Activated B cell treated with CpG ODN at 0.5 μM for 24 hours (primary cell): ENCODE results near the gene B3GAT1. TPM values are rescaled to one million over a fixed set of nuclear protein-coding genes. Genes with fewer than 3 reads are reported as not detected.

ENCODE experiments used
- ATAC-seq: fragments of 200-7000 bp; cut with Tn5 transposase; one replicate; pipeline ENCODE4 v1.10.0; 2021; ENCODE audit warnings: low read depth, mild to moderate bottlenecking, moderate library complexity
- CTCF ChIA-PET: fragments of 350-600 bp; sonication (Branson Sonifier 250); formaldehyde crosslinking; loops from one replicate; lab custom pipeline; 2021; ENCODE audit warnings: antibody characterized with exemption; lab: Charles Lee
- POLR2A ChIA-PET: fragments of 350-600 bp; sonication (Branson Sonifier 250); formaldehyde crosslinking; loops from one replicate; lab custom pipeline; 2021; ENCODE audit warnings: antibody characterized with exemption; lab: Charles Lee
- DNase-seq: peaks from one replicate; pipeline ENCODE4 v3.0.0; 2022
- H3K27ac Mint-ChIP-seq: one replicate; pipeline ENCODE4 v1.8.0; 2020; ENCODE audit warnings: mixed read lengths
- H3K27me3 Mint-ChIP-seq: one replicate; pipeline ENCODE4 v1.8.0; 2021; ENCODE audit warnings: mixed read lengths
- H3K36me3 Mint-ChIP-seq: one replicate; pipeline ENCODE4 v1.8.0; 2021; ENCODE audit warnings: low read depth, mixed read lengths
- H3K4me1 Mint-ChIP-seq: one replicate; pipeline ENCODE4 v1.8.0; 2021; ENCODE audit warnings: mixed read lengths
- H3K4me3 Mint-ChIP-seq: one replicate; pipeline ENCODE4 v1.8.0; 2020; ENCODE audit warnings: mild to moderate bottlenecking, mixed read lengths
- H3K9me3 Mint-ChIP-seq: one replicate; pipeline ENCODE4 v1.8.0; 2020; ENCODE audit warnings: mixed read lengths
- CTCF ChIP-seq: fragments of 200-600 bp; IDR thresholded peaks from one replicate; pipeline ENCODE4 v1.8.0; 2022; ENCODE audit warnings: antibody characterized with exemption, mild to moderate bottlenecking
- intact Hi-C: fragments of 100-400 bp; cut with micrococcal nuclease; formaldehyde crosslinking; loops from one replicate; pipeline ENCODE4 v1.15.1; 2024
- total RNA-seq: library from RNA; stranded (reverse); gene quantifications from 2 replicates; pipeline ENCODE4 v1.2.3, GENCODE V29; 2022

Gene B3GAT1
- total RNA-seq, 1 donor from 2014 or later: not detected

- Mint-ChIP-seq H3K4me3 (no peak overlapping the region), H3K27ac (no peak overlapping the region), H3K36me3 (no peaks in the 10 kb centered on the region), H3K27me3 (peaks cover 3% of the 10 kb centered on the region), H3K9me3 (no peaks in the 10 kb centered on the region), H3K4me1 (no peaks in the 10 kb centered on the region)
- POLR2A ChIA-PET: no interaction called here
- ATAC-seq (no peak), DNase-seq (no peak)
- CTCF ChIA-PET: no interaction called here
- intact Hi-C loops: no loop called here
- no peak for TF ChIP-seq CTCF
These were observed 21.1 kb downstream of the B3GAT1 start for GRCh38 chr11:134390706-134391569.

GRCh38 chr11:134389464-134390180 is 22.4 kb downstream of the B3GAT1 start:
- no peak overlapping the region for H3K4me3 Mint-ChIP-seq
- TF ChIP-seq CTCF: no peak
- ChIA-PET POLR2A (no interaction called here), CTCF (no interaction called here)
- H3K9me3 Mint-ChIP-seq: no peaks in the 10 kb centered on the region
- DNase-seq (no peak), ATAC-seq (no peak)
- no peaks in the 10 kb centered on the region for H3K4me1 Mint-ChIP-seq
- peaks cover 5% of the 10 kb centered on the region for H3K27me3 Mint-ChIP-seq
- intact Hi-C loops: no loop called here
- no peaks in the 10 kb centered on the region for H3K36me3 Mint-ChIP-seq
- H3K27ac Mint-ChIP-seq: no peak overlapping the region

GRCh38 chr11:134388590-134388989 is 23.5 kb downstream of the B3GAT1 start:
- H3K36me3 Mint-ChIP-seq: no peaks in the 10 kb centered on the region
- intact Hi-C loops: no loop called here
- H3K27me3 Mint-ChIP-seq: peaks cover 3% of the 10 kb centered on the region
- no peaks in the 10 kb centered on the region for H3K4me1 Mint-ChIP-seq
- no peak overlapping the region for H3K4me3 Mint-ChIP-seq
- ATAC-seq (no peak), DNase-seq (no peak)
- H3K27ac Mint-ChIP-seq: no peak overlapping the region
- CTCF ChIA-PET: no interaction called here
- no peak for TF ChIP-seq CTCF
- H3K9me3 Mint-ChIP-seq: no peaks in the 10 kb centered on the region
- POLR2A ChIA-PET: no interaction called here

- H3K4me3 Mint-ChIP-seq: no peak overlapping the region
- no peaks in the 10 kb centered on the region for H3K9me3 Mint-ChIP-seq
- no peak for TF ChIP-seq CTCF
- peaks cover 3% of the 10 kb centered on the region for H3K27me3 Mint-ChIP-seq
- no peak for ATAC-seq
- CTCF ChIA-PET: no interaction called here
- DNase-seq: no peak
- H3K36me3 Mint-ChIP-seq: no peaks in the 10 kb centered on the region
- H3K27ac Mint-ChIP-seq: no peak overlapping the region
- POLR2A ChIA-PET: no interaction called here
- intact Hi-C loops: no loop called here
- no peaks in the 10 kb centered on the region for H3K4me1 Mint-ChIP-seq
These were observed 24.5 kb downstream of the B3GAT1 start for GRCh38 chr11:134387501-134387900.

GRCh38 chr11:134386945-134387344 is 25.1 kb downstream of the B3GAT1 start:
- Mint-ChIP-seq H3K9me3 (no peaks in the 10 kb centered on the region), H3K27ac (no peak overlapping the region), H3K4me1 (no peaks in the 10 kb centered on the region), H3K27me3 (peaks cover 3% of the 10 kb centered on the region), H3K36me3 (no peaks in the 10 kb centered on the region), H3K4me3 (no peak overlapping the region)
- ATAC-seq (no peak), DNase-seq (no peak)
- ChIA-PET CTCF (no interaction called here), POLR2A (no interaction called here)
- intact Hi-C loops: no loop called here
- TF ChIP-seq CTCF: no peak
